ENCODE measurements around the gene KCNMA1. TPM values are rescaled to one million over a fixed set of nuclear protein-coding genes. Genes with fewer than 3 reads are reported as not detected.
"Not testable (repeated sequence)": the region's sequence is repeated elsewhere in the genome, so short reads cannot be mapped to it uniquely, and the experiment has no call there.

Gene KCNMA1
- total and polyA plus RNA-seq, 5 experiments from 2014 or later: not detected

DNA sequence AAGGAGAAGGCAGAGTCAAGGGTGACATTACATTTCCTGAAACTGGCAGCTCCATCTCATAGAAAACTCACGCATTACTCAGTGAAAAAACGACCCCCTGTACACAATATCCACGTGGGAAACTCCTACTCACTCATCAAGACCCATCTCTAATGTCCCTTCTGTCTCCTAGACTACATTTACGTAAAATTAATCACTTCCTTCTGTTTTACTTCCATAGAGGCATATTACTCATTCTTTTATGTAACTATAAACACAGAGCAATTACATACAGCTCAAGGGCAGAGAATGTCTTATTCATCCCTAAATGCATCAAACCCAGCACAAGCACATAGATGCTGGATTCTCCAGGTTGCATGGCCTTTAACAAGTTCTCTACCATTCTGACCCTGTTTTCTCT lies 281.8 kb downstream of the KCNMA1 start:
- no peaks in the 10 kb centered on the region for H3K36me3 Mint-ChIP-seq
- ATAC-seq: no peak
- H3K27ac Mint-ChIP-seq: no peak overlapping the region
- peaks cover 0 to 5% (median under 1%) of the 10 kb centered on the region in 4 donors for H3K4me1 Mint-ChIP-seq
- H3K9me3 Mint-ChIP-seq: peaks cover 0 to 2% (median 0%) of the 10 kb centered on the region in 9 donors
- H3K4me3 Mint-ChIP-seq: no peak overlapping the region
- DNase-seq: no peak
- peaks cover 0 to 4% (median 0%) of the 10 kb centered on the region in 5 donors for H3K27me3 Mint-ChIP-seq
- POLR2A ChIA-PET: no interaction called here

DNA sequence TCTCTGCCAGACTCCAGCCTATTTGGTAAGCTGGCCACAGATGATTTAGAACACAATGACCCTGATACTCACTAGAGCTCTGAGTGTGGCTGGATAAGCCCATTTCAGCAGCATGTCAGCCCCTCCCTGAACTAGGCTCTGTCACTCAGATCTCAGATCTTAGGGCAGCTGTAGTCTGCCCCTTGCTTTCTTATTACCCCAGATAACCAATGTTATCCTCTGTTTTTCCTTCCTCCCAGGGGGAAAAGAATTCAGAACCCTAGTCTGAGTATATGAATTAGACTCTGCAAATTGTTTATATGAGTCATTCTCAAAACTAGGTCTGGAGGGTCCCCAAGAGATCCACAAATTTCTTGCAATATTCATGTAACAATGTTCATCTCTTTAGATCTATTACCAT lies 286.2 kb downstream of the KCNMA1 start:
- Mint-ChIP-seq H3K4me1 (peaks cover 0 to 3% (median 0%) of the 10 kb centered on the region in 4 donors), H3K36me3 (no peaks in the 10 kb centered on the region), H3K27ac (no peak overlapping the region), H3K9me3 (peaks cover 0 to 2% (median 0%) of the 10 kb centered on the region in 9 donors), H3K27me3 (no peaks in the 10 kb centered on the region), H3K4me3 (no peak overlapping the region)
- POLR2A ChIA-PET: no interaction called here
- ATAC-seq (no peak), DNase-seq (no peak)

DNA sequence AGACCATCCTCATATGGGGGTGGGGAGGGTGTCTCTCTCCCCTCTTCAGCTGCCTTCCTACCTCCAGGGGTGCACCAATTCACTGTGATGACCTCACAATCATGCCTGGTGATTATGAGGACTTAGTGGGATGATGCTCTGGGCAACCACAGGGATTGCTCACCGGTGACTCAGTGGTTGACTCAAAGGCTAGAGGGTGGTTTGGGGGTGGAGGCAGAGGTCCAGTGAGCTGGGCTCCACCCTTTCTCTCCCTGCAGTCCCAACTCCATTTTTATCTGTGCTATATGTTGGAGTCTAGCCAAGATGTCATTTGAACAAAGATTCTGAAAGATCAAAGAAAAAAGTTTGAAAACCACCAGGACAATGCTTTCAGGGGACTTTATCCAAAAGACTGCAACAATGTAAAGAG lies 286.9 kb downstream of the KCNMA1 start:
- DNase-seq: no peak
- no peaks in the 10 kb centered on the region for H3K36me3 Mint-ChIP-seq
- no peaks in the 10 kb centered on the region for H3K27me3 Mint-ChIP-seq
- H3K27ac Mint-ChIP-seq: no peak overlapping the region
- ATAC-seq: no peak
- POLR2A ChIA-PET: no interaction called here
- peaks cover 0 to 4% (median 0%) of the 10 kb centered on the region in 4 donors for H3K4me1 Mint-ChIP-seq
- H3K9me3 Mint-ChIP-seq: peaks cover 0 to 2% (median 0%) of the 10 kb centered on the region in 9 donors
- no peak overlapping the region for H3K4me3 Mint-ChIP-seq

GRCh38 chr10:77350134-77350533 lies 287.5 kb downstream of the KCNMA1 start:
- DNase-seq (no peak), ATAC-seq (no peak)
- H3K4me3 Mint-ChIP-seq: no peak overlapping the region
- H3K9me3 Mint-ChIP-seq: no peaks in the 10 kb centered on the region
- POLR2A ChIA-PET: no interaction called here
- H3K27me3 Mint-ChIP-seq: no peaks in the 10 kb centered on the region
- no peaks in the 10 kb centered on the region for H3K36me3 Mint-ChIP-seq
- no peak overlapping the region for H3K27ac Mint-ChIP-seq
- peaks cover 0 to 6% (median 0%) of the 10 kb centered on the region in 4 donors for H3K4me1 Mint-ChIP-seq

DNA sequence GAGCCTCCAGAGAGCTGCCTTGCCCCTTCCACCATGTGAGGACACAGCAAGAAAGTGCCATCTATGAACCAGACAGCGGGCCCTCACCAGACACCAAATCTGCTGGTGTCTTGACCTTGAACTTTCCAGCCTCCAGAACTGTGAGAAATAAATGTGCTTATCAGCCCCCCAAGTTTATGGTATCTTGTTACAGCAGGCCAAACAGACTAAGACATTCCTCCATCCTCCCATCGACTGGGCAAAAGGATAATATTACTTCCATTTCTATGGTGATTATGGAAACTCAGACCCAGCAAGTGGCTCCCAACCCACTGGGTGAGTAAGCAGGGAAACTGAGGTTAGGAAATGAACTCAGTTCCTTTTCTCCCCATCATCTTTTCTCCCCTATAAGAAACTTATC lies 288.4 kb downstream of the KCNMA1 start:
- Mint-ChIP-seq H3K4me1 (peaks cover 0 to 6% (median 0%) of the 10 kb centered on the region in 4 donors), H3K27me3 (no peaks in the 10 kb centered on the region), H3K9me3 (no peaks in the 10 kb centered on the region), H3K27ac (no peak overlapping the region), H3K4me3 (no peak overlapping the region), H3K36me3 (no peaks in the 10 kb centered on the region)
- no peak for DNase-seq
- POLR2A ChIA-PET: no interaction called here
- no peak for ATAC-seq

GRCh38 chr10:77348751-77349150 lies 288.9 kb downstream of the KCNMA1 start:
- DNase-seq (no peak), ATAC-seq (no peak)
- Mint-ChIP-seq H3K4me1 (peaks cover 0 to 6% (median 0%) of the 10 kb centered on the region in 4 donors), H3K27ac (no peak overlapping the region), H3K36me3 (no peaks in the 10 kb centered on the region), H3K27me3 (no peaks in the 10 kb centered on the region), H3K9me3 (no peaks in the 10 kb centered on the region), H3K4me3 (no peak overlapping the region)
- POLR2A ChIA-PET: no interaction called here

DNA sequence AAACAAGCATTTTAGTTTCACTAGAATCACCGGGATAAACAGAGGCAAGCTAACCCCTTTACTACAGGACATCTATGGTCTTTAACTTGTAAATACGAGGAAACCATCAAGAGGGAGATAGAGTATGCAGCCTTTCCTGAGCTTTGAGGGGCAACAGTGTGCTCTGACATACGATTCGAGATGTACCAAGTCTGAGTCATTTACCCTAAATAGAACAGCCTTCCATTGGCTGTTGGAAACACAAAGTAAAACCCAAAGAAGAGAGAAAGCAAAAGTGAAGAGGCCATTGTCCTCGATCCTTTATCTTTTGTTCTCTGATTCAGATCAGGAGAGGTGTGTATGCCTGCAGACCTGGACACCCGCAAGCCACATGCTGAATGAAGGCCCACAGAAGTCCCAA lies 289.5 kb downstream of the KCNMA1 start:
- H3K9me3 Mint-ChIP-seq: no peaks in the 10 kb centered on the region
- POLR2A ChIA-PET: no interaction called here
- H3K4me3 Mint-ChIP-seq: no peak overlapping the region
- peaks cover 0 to 6% (median 0%) of the 10 kb centered on the region in 4 donors for H3K4me1 Mint-ChIP-seq
- DNase-seq (no peak), ATAC-seq (no peak)
- H3K27ac Mint-ChIP-seq: no peak overlapping the region
- no peaks in the 10 kb centered on the region for H3K36me3 Mint-ChIP-seq
- no peaks in the 10 kb centered on the region for H3K27me3 Mint-ChIP-seq

- ATAC-seq: no peak
- no peaks in the 10 kb centered on the region for H3K27me3 Mint-ChIP-seq
- DNase-seq: no peak
- H3K36me3 Mint-ChIP-seq: no peaks in the 10 kb centered on the region
- POLR2A ChIA-PET: no interaction called here
- peaks cover 0 to 6% (median 1%) of the 10 kb centered on the region in 4 donors for H3K4me1 Mint-ChIP-seq
- H3K4me3 Mint-ChIP-seq: no peak overlapping the region
- H3K9me3 Mint-ChIP-seq: no peaks in the 10 kb centered on the region
- no peak overlapping the region for H3K27ac Mint-ChIP-seq
Observed at GRCh38 chr10:77347052-77347451, 290.6 kb downstream of the KCNMA1 start.

DNA sequence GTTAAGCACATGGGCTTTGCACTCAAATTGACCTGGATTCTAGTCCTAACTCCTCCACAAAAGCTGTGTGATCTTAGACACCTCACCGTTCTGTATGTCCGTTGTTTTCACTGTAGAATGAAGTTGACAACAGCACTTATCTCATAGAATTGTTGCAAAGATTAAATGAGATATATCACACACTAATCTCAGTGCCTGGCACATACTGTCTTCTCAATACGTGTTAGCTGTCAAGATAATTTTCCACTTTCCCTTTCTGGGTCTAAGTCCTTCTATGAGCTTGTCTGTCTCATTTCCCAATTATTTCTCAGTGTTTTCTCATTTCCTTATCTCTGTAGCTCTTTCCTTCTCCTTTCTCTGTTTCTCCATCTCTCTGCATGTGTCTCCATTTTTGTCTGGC lies 296.6 kb downstream of the KCNMA1 start:
- Mint-ChIP-seq H3K4me3 (no peak overlapping the region), H3K27me3 (peaks cover 0 to 6% (median 0%) of the 10 kb centered on the region in 5 donors), H3K9me3 (peaks cover 0 to 16% (median 0%) of the 10 kb centered on the region in 9 donors), H3K4me1 (peaks cover 0 to 6% (median 1%) of the 10 kb centered on the region in 4 donors), H3K27ac (no peak overlapping the region), H3K36me3 (peaks cover 0 to 16% (median 3%) of the 10 kb centered on the region in 3 donors)
- POLR2A ChIA-PET: no interaction called here
- ATAC-seq (no peak), DNase-seq (no peak)

- ATAC-seq, H3K27ac Mint-ChIP-seq, POLR2A ChIA-PET, DNase-seq, H3K27me3 Mint-ChIP-seq, H3K4me1 Mint-ChIP-seq, H3K4me3 Mint-ChIP-seq: not testable (repeated sequence)
- Mint-ChIP-seq H3K36me3 (peaks cover 0 to 16% (median 3%) of the 10 kb centered on the region in 3 donors), H3K9me3 (peaks cover 0 to 16% (median 0%) of the 10 kb centered on the region in 9 donors)
Observed at GRCh38 chr10:77339872-77340271, 297.7 kb downstream of the KCNMA1 start.

GRCh38 chr10:77339166-77339565 lies 298.4 kb downstream of the KCNMA1 start:
- ATAC-seq: no peak
- Mint-ChIP-seq H3K36me3 (peaks cover 0 to 16% (median 3%) of the 10 kb centered on the region in 3 donors), H3K27me3 (peaks cover 0 to 6% (median 0%) of the 10 kb centered on the region in 5 donors), H3K27ac (no peak overlapping the region), H3K9me3 (peaks cover 0 to 16% (median 0%) of the 10 kb centered on the region in 9 donors), H3K4me1 (peaks cover 0 to 3% (median 1%) of the 10 kb centered on the region in 4 donors), H3K4me3 (no peak overlapping the region)
- DNase-seq: no peak
- POLR2A ChIA-PET: no interaction called here

DNA sequence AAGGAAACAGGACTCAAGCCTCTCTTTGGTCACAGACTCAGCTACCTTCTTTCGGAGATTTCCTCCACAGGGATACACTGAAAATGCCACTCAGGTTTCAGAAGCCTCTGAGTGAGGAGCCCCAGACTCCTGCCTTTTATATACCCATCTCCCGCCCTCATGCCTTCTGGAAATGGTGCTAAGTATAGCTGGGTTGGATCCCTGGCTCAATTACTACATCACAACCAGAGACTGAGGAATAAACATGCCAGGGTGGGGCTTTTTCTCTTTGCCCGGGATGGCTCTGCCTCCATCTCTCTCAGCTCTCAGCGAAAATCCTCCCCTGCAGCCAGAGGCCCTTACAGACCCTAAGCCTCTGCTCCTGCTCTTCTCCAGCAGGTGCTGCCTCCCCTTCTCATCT lies 299.5 kb downstream of the KCNMA1 start:
- H3K27ac Mint-ChIP-seq: peak overlapping the region in 2 of 10 donors; percentile 19 to 29
- no peak for ATAC-seq
- peaks cover 0 to 16% (median 3%) of the 10 kb centered on the region in 3 donors for H3K36me3 Mint-ChIP-seq
- H3K4me1 Mint-ChIP-seq: peaks cover 0 to 3% (median 1%) of the 10 kb centered on the region in 4 donors
- no peak overlapping the region for H3K4me3 Mint-ChIP-seq
- H3K9me3 Mint-ChIP-seq: peaks cover 0 to 16% (median 0%) of the 10 kb centered on the region in 9 donors
- POLR2A ChIA-PET: no interaction called here
- no peak for DNase-seq
- peaks cover 0 to 6% (median 0%) of the 10 kb centered on the region in 5 donors for H3K27me3 Mint-ChIP-seq

- H3K9me3 Mint-ChIP-seq: peaks cover 0 to 10% (median 0%) of the 10 kb centered on the region in 9 donors
- no peak overlapping the region for H3K27ac Mint-ChIP-seq
- POLR2A ChIA-PET: no interaction called here
Observed at GRCh38 chr10:77334501-77334900, 303.1 kb downstream of the KCNMA1 start.

More at GRCh38 chr10:77334501-77334900, 303.1 kb downstream of the KCNMA1 start:
- H3K36me3 Mint-ChIP-seq: peaks cover 0 to 11% (median 3%) of the 10 kb centered on the region in 3 donors
- no peak for DNase-seq
- H3K4me3 Mint-ChIP-seq: no peak overlapping the region
- peaks cover 0 to 5% (median 0%) of the 10 kb centered on the region in 5 donors for H3K27me3 Mint-ChIP-seq
- no peak for ATAC-seq
- no peaks in the 10 kb centered on the region for H3K4me1 Mint-ChIP-seq

Measured in naive thymus-derived CD8-positive, alpha-beta T cell (primary cell).